Measurements from ENCODE around the gene ZNF485.
"Not testable (repeated sequence)": the region's sequence is repeated elsewhere in the genome, so short reads cannot be mapped to it uniquely, and the experiment has no call there.

ZNF485 gene

DNA sequence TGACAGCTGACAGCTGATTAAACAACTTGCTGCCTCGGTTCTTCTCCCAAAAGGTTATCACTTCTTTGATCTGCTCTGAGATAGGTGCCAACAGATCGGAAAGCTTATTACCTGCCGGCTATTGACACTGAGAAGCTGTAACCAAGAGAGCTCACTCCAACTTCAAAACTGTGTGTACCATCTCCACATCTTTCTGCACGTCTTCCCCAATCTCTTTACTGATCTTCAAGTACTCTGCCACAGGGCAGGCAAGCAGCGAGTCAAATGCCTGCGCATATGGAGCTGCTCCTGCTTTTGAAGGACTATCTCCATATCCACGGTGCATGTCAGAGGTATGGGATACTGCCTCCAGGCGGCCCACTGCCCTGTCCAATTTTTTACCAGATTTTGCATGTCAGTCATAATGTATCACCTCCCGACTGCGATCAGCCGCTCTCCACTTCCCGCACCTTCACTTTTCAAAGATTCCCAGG, 352 bp upstream of the ZNF485 start:
- no peak for DNase-seq (ENCODE audit: low spot score)

DNA sequence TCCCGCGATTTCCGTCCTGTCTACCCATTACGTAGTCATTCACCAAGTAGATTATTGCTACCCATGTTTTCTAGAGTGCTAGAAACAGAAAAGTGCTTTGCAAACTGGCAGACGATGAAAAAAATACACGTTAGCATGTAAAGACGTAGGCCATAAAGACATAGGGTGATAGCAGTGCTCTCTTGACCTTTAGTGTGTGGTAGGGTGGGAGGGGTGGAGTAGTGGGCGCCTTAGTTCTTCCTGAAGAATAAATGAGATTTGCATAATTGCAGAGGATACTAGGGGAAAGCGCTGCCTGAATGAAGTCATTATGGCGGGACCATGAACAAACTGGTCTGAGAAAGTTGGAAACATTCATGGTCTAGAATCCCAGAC, 948 bp downstream of the ZNF485 start:
- DNase-seq (ENCODE audit: low spot score), result no peak

DNA sequence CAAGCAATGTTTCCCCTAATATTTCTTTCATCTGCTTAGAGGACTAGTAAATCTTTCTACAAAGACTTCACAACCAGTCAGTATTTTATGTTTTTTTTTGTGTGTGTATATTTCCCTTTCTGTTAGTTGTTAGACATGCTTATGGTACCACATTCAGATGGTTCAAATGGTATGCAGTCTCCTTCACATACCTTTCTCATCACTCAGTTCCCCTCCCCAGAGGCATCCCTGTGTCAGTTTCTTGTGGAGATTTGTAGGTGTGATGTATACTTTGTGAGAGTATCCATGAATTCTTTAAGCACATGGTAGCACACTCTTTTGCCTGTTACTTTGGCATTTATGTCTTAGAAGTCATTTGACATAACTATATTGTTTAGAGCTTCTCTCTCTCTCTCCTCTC, 4.4 kb downstream of the ZNF485 start:
- DNase-seq (ENCODE audit: low spot score), result no peak

DNA sequence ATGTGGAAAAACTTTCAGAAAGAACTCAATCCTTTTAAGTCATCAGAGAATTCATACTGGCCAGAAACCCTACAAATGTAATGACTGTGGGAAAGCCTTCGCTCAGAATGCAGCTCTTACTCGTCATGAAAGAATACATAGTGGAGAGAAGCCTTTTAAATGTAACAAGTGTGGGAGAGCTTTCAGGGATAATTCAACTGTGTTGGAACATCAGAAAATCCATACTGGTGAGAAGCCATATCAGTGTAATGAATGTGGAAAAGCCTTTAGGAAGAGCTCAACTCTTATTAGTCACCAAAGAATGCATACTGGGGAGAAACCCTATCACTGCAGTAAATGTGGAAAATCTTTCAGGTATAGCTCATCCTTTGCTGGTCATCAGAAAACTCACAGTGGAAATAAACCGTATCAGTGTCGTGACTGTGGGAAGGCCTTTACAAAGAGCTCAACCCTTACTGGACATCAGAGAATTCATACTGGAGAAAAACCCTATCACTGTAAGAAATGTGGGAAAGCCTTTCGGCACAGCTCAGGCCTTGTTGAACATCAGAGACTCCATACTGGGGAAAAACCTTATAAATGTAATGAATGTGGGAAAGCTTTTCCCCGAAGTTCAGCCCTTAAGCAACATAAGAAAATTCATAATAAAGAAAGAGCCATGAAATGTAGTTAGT, 10.6 kb downstream of the ZNF485 start:
- no peak for DNase-seq (ENCODE audit: low spot score)

DNA sequence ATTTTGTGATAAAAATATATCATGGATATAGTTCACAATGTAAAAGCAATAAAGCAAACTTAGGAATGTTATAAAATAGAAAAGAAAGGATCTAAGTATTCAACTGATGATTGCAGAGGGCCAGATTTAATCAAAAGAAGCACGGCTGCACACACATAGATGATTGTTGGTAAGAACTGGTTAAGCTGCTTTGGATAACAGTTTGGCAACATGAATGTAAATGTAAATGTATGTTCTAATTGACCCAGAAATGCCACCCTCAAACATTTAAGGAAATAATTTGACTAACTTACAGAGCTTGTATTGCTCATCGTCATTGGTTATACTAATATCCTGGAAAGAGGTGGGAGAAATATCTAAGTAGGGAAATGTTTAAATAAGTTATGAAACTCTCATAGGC, 13.1 kb downstream of the ZNF485 start:
- no peak for DNase-seq (ENCODE audit: low spot score)

DNA sequence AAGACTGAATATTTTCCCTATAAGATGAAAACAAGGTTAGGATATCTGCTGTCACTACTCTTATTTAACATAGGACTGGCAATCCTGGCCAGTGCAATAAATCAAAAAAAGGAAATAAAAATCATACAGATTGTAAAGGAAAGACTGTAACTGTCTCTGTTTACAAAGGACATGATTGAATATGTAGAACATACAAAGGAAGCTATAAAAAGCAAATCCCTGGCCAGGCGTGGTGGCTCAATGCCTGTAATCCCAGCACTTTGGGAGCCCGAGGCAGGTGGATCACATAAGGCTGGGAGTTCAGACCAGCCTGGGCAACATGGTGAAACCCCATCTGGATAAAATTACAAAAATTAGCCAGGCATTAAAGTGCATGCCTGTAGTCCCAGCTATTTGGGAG, 15.8 kb downstream of the ZNF485 start:
- DNase-seq (ENCODE audit: low spot score), result no peak

- DNase-seq (ENCODE audit: low spot score), result peak; percentile 30
Observed at GRCh38 chr10:43623351-43623750, 17.1 kb downstream of the ZNF485 start.

GRCh38 chr10:43627942-43628341, 21.7 kb downstream of the ZNF485 start:
- no peak for DNase-seq (ENCODE audit: low spot score)

GRCh38 chr10:43628956-43629355, 22.7 kb downstream of the ZNF485 start:
- DNase-seq (ENCODE audit: low spot score), result no peak

- not testable (repeated sequence) for DNase-seq (ENCODE audit: low spot score)
Observed at GRCh38 chr10:43635816-43636215, 29.6 kb downstream of the ZNF485 start.

DNA sequence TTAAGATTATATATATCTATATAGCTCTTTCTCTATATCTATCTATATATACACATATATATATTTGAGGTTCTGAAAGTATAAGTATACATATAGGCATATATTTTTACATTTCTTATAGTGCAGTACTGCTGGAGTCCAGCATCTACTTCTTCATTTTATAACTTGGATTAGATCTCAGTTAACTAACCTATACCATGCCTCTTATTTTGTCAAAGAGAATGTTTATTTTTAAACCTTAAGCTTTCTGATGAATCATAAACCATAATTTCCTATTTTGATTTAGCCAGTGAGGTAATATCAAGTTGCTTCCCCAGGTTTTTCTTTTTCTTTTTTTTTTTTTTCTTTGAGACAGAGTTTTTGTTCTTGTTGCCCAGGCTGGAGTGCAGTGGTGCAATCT, 34.4 kb downstream of the ZNF485 start:
- DNase-seq (ENCODE audit: low spot score), result no peak

DNA sequence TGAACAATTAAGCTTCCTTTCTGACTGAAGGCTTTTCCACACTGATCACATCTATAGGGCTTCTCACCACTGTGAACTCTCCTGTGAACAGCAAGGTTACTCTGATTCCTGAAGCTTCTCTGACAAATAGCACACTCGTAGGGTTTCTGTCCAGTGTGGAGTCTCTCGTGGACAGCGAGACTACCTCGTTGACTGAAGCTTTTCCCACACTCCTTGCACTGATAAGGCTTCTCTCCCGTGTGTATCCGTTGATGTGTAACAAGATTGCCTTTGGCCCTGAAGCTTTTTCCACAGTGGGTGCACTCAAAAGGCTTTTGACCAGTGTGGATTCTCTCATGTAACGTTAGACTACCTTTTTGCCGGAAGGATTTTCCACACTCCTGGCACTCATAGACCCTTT, 38.0 kb downstream of the ZNF485 start:
- no peak for DNase-seq (ENCODE audit: low spot score)

DNA sequence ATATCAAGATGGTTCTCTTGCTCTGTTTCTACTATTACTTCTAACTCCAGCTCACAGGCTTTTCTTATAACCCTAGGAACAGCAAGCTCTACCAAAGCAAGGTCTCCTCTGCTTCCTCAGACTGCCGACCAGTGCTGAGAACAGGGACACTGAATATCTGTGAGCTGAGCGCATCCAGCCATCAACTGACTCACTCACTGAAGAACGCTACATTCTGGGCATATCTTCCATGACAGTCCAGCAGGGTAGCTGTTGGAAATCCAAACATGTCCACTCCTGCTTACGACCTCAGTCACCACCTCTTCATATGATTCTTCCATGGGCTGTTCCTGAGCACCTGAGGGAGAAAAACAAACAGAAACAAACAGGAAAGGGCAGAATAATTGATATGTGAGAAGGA, 39.6 kb downstream of the ZNF485 start:
- DNase-seq (ENCODE audit: low spot score), result no peak

GRCh38 chr10:43647576-43647975, 41.3 kb downstream of the ZNF485 start:
- DNase-seq (ENCODE audit: low spot score), result no peak

DNA sequence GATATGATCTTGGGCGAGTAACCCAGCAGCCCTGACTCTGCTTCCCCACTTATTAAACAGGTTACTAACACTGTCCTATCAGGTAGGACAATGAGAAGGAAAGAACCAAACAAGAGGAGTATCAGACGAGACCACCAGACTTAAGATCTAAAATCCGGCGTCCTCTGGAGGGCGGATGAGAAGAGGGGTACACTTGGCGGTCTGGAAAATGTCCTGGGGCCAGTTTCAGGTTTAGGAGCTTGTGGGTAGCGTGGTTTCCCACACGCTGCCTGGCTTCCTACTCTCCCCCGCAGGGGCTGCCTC, 41.8 kb downstream of the ZNF485 start:
- DNase-seq (ENCODE audit: low spot score), result no peak

DNA sequence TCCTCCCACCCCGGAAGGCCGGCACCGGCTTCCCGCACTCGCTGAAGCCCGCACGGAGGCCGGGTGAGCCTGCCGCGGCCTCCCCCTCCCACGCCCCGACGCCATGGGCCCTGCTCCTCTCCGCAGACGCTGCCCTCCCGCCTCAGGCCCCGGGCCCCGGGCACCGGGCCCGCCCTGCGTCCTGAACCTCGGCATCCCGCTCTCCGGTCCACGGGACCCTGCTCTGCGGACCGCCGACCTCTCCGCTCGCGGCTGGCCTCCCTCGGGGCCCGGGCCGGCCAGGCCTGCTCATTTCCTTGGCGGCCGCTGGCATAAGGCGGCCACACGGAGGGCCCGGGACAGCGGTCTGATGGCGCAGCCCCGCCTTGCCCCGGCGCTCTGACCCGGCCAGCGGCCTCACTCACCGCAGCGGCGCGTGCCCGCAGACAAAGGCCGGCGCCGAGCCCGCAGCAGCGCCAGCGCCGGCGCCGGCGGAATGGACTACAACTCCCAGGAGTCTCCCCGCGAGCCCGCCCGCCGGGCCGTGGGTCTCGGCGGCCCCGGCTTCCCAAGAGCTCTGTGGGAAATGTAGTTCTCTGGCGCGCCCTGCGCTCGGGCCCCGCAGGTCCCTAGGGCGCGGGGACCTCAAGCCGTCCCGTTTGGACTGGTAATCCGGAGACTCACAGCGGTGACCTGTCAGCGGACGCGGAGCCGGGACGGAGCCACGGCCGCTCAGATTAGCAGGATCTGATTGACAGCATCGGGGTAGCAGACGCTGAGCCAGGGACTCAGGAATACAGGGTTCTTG, 42.4 kb downstream of the ZNF485 start, which contains the start of gene ZNF32:
Gene ZNF32 (minus strand): TSS at position 484 of the 787 bp plus-strand sequence. CDS start 2,748 bp downstream, outside the sequence.
- peak; percentile 62 for DNase-seq (ENCODE audit: low spot score)

- DNase-seq (ENCODE audit: low spot score), result no peak
Observed at GRCh38 chr10:43649185-43649523, 42.9 kb downstream of the ZNF485 start.

- no peak for DNase-seq (ENCODE audit: low spot score)
Observed at GRCh38 chr10:43653746-43654145, 47.5 kb downstream of the ZNF485 start.

DNA sequence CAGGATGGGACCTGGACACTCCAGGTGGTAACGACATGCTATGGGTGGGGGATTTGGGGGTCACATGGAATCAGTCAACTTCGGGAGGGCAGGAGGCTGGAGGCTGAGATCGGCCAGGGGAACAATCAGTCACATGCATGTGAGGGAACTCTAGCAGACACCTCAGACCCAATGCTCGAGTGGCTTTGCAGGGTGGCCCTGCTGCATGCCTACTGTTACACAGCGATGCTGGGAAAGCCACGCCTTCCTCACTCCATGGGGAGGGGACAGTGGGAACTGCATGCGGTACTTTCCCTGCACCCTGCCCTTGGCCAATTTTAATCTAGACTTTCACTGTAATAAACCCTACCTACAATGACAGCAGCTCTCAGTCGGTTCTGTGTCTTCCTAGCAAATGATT, 49.1 kb downstream of the ZNF485 start:
- no peak for DNase-seq (ENCODE audit: low spot score)

GRCh38 chr10:43658227-43658626, 52.0 kb downstream of the ZNF485 start:
- no peak for DNase-seq (ENCODE audit: low spot score)

DNA sequence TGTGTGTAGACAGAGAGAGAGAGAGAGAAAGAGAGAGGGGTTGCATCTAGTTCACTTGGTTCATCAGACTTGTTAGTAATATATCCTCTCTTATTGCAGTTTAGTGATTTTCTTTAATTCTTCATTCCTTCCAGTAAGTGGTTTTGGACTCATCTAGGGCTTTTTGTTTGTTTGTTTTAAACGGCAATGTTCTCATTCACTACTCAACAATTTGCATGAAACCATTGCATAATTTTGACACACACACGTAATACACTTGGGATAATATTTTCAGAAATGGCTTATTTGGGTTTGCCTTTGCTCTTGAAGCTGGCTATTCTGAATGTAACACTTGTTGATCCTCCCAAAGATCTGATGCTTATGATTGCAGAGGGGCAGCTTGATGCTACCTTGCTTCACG, 58.8 kb downstream of the ZNF485 start:
- no peak for DNase-seq (ENCODE audit: low spot score)

DNA sequence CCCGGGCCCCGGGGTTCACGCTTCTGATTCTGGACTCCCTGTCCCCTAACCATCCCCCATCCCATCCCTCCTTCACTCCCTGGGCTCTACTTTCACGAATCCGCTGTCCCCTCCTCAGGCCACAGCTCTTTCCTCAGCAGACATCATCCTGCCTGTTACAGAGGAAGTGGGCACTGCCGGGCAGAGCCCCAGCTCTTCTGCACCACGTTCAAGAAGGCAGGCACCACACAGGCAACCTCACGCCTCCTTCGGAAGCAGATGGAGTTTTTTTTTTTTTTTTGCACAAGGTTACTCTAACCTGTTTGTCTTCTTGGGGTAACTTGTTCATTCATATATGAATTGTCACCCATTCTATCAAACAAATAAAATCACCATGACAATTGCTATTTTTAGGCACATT, 60.3 kb downstream of the ZNF485 start:
- DNase-seq (ENCODE audit: low spot score), result no peak

- DNase-seq (ENCODE audit: low spot score), result no peak
Observed at GRCh38 chr10:43667317-43667731, 61.1 kb downstream of the ZNF485 start.

All from HuH-7 (cell line).